Mammary epithelial cell (primary cell): Measurements from ENCODE around the gene ABCC1.

Experiments used
- EZH2 ChIP-seq: IDR thresholded peaks from 2 replicates; pipeline ENCODE4 v1.6.1; 2012; ENCODE audit warnings: low read length, inconsistent platforms, borderline replicate concordance
- TF ChIP-seq, protein P1 (sequence below), 2 donors: IDR thresholded peaks in 1 of 2; conservative IDR thresholded peaks in 1 of 2; 2 replicates each; pipeline ENCODE4 v1.5.1; 2011 to 2012; ENCODE audit warnings: inconsistent platforms in 2 of 2, low read length in 2 of 2, mild to moderate bottlenecking in 2 of 2, control low read depth in 1 of 2, low read depth in 1 of 2; ENCODE audit not compliant: insufficient read depth in 1 of 2; ENCODE audit errors: extremely low read depth in 1 of 2

- TF ChIP-seq EZH2, result no peak
- TF ChIP-seq, protein P1, sequence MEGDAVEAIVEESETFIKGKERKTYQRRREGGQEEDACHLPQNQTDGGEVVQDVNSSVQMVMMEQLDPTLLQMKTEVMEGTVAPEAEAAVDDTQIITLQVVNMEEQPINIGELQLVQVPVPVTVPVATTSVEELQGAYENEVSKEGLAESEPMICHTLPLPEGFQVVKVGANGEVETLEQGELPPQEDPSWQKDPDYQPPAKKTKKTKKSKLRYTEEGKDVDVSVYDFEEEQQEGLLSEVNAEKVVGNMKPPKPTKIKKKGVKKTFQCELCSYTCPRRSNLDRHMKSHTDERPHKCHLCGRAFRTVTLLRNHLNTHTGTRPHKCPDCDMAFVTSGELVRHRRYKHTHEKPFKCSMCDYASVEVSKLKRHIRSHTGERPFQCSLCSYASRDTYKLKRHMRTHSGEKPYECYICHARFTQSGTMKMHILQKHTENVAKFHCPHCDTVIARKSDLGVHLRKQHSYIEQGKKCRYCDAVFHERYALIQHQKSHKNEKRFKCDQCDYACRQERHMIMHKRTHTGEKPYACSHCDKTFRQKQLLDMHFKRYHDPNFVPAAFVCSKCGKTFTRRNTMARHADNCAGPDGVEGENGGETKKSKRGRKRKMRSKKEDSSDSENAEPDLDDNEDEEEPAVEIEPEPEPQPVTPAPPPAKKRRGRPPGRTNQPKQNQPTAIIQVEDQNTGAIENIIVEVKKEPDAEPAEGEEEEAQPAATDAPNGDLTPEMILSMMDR (conservative IDR thresholded peaks at IDR 0.05 in 1 of 2, IDR thresholded peaks at IDR 0.05 in 1 of 2; ENCODE audit: extremely low read depth in 1 of 2, insufficient read depth in 1 of 2, low read depth in 1 of 2, low read length in 2 of 2), result no peak
Observed at GRCh38 chr16:16020291-16020690, 70.9 kb downstream of the ABCC1 start.
